HG02970 (cell line): ENCODE data around the gene GTF3C2.
"Not testable (repeated sequence)": the region's sequence is repeated elsewhere in the genome, so short reads cannot be mapped to it uniquely, and the experiment has no call there.

Experiments
- ATAC-seq: cut with Tn5 transposase; IDR thresholded peaks from one replicate; pipeline ENCODE4 v1.9.1; 2021; ENCODE audit warnings: mild to moderate bottlenecking, moderate library complexity, moderate number of reproducible peaks; ENCODE audit not compliant: unreplicated experiment, low FRiP score

Gene GTF3C2

GRCh38 chr2:27303093-27304025 is 53.2 kb downstream of the GTF3C2 start:
- no peak for ATAC-seq

- ATAC-seq: not testable (repeated sequence)
These were observed 56.0 kb downstream of the GTF3C2 start for GRCh38 chr2:27300606-27301005.

DNA sequence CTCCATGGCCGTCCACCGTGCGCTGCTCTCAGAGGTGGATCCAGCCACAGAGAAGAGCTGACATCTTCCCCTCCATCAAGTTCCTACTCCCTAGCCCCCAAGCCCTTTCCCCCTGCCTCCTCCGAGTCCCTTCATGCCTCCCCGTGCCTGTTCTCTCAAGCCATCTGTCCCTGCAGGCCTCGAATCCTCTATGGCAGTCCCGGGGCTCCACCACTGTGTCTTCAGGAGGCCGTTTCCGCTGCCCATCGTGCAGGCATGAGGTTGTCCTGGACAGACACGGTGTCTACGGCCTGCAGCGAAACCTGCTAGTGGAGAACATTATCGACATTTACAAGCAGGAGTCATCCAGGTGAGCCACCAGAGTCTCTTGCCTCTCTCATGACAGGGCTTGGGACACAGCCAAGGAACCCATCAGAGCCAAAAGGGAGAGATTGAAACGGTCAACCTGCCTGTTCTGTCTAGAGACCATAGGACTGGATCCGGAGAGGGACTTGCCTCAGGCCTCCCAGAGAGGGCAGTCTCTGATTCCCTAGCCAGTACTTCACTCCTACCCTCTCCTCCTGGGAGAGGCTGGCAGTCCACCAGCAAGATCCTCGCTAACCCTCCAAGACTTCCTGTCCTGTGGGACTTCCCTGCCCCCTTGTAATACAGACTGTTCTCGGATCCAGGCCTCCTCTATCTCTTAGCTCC is 58.0 kb downstream of the GTF3C2 start:
- no peak for ATAC-seq

GRCh38 chr2:27297195-27297594 is 59.4 kb downstream of the GTF3C2 start:
- no peak for ATAC-seq

DNA sequence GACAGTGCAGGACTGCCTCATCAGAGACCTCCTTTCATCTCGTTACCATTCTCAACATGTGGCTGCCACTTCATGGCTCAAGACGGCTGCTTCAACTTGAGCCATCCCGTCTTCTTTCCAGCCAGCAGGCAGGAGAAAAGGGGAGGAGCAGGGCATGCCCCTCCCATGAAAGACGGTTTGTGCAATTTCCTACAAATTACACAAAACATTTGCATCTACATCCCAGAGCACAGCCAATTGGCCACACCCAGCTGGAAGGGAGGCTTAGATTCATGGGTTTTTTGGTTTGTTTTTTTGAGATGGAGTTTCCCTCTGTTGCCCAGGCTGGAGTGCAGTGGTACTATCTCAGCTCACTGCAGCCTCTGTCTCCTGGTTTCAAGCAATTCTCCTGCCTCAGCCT is 60.1 kb downstream of the GTF3C2 start:
- ATAC-seq: no peak

DNA sequence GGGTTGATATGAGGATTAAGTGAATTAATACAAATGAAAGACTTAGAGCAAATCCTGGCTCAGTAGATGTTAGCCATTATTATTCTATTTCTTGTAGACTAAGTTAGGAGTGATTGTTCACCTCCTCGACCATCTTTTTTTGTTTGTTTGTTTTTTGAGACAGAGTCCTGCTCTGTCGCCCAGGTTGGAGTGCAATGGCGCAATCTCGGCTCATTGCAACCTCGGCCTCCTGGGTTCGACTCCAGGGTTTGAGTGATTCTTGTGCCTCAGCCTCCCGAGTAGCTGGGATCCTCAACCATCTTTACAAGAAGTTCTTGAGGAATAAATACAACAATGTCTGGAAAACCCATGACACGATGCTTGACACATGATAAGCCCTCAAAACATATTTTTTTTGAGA is 61.6 kb downstream of the GTF3C2 start:
- no peak for ATAC-seq

GRCh38 chr2:27291865-27292264 is 64.7 kb downstream of the GTF3C2 start:
- no peak for ATAC-seq

- ATAC-seq: no peak
These were observed 66.0 kb downstream of the GTF3C2 start for GRCh38 chr2:27290549-27290948.

GRCh38 chr2:27288610-27289009 is 68.0 kb downstream of the GTF3C2 start:
- no peak for ATAC-seq

DNA sequence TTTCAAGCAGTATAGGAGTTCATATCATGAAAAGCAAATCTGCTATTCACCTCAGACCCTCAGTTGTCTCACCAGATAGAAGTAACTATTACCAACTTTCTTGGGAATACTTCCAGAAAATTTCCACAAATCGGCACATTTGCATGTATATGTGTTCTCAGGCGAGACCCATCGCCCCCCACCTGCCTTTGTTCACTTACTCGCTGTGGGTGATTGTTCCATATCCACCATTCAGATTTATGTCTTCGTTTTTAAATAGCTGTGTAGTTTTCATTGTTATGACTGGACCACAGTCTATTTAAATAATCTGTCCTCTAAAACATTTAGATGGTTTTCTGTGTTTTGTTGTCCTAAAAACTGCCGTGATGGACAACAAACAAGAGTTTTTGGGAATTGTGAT is 71.1 kb downstream of the GTF3C2 start:
- no peak for ATAC-seq

- ATAC-seq: no peak
These were observed 71.6 kb downstream of the GTF3C2 start for GRCh38 chr2:27284996-27285395.

- no peak for ATAC-seq
These were observed 73.7 kb downstream of the GTF3C2 start for GRCh38 chr2:27282892-27283291.

GRCh38 chr2:27281855-27282559 is 74.6 kb downstream of the GTF3C2 start, which contains the start of gene TRIM54:
Gene TRIM54 (plus strand): TSS chr2:27282429. CDS start chr2:27282732, 303 bp downstream.
- ATAC-seq: no peak

GRCh38 chr2:27281442-27281841 is 75.1 kb downstream of the GTF3C2 start:
- no peak for ATAC-seq

GRCh38 chr2:27280826-27281225 is 75.7 kb downstream of the GTF3C2 start:
- ATAC-seq: no peak

GRCh38 chr2:27278010-27278409 is 78.6 kb downstream of the GTF3C2 start:
- ATAC-seq: no peak
